GM19468 (cell line): Measurements from ENCODE around the gene SLPI.

Source experiments
- ATAC-seq: cut with Tn5 transposase; IDR thresholded peaks from one replicate; pipeline ENCODE4 v1.9.1; 2021; ENCODE audit warnings: mild to moderate bottlenecking, moderate library complexity, moderate number of reproducible peaks; ENCODE audit not compliant: unreplicated experiment; ENCODE audit errors: extremely low read depth

SLPI gene, protein sequence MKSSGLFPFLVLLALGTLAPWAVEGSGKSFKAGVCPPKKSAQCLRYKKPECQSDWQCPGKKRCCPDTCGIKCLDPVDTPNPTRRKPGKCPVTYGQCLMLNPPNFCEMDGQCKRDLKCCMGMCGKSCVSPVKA

DNA sequence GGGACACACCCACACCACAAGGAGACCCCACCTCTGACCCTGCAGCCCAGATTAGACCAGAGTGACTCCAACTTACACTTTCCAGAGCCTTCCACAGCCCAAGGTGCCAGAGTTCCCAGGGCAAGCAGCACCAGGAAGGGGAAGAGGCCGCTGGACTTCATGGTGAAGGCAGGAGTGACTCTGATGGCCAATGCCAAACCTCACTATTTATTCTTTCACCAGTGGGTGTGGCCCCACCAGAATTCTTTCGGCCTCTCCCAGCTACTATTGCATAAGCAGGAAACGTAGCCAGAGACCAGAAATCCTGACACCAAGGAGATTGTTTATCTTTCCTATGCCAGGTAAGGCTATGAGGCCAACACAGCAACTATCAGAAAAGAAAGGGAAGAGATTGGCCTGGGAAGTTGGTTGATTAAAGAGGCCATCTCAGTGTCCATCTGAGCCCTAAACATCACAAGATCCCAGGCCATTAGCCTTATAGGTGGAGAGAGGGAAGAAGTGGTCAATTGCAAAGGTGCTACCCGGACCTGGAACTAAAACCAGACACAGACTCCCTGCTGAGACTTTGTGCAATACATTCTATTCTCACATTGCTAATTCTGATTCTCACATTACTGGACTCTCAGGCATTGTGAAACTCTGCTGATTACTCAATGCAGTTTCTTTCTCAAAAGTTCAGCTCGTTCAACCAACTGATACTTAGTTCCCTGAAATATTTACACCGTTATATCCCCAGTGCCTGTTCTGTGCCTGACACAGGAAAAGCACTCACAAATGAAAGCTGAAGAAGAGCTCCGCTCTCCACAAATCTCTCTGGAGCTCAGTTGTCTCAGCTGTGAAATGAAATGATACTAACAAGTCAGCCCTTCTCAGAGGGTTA lies at the start of gene SLPI:
TSS of gene SLPI (minus strand) at position 182 of the 880 bp plus-strand sequence. CDS start at position 161, 21 bp downstream.
- ATAC-seq = no peak

DNA sequence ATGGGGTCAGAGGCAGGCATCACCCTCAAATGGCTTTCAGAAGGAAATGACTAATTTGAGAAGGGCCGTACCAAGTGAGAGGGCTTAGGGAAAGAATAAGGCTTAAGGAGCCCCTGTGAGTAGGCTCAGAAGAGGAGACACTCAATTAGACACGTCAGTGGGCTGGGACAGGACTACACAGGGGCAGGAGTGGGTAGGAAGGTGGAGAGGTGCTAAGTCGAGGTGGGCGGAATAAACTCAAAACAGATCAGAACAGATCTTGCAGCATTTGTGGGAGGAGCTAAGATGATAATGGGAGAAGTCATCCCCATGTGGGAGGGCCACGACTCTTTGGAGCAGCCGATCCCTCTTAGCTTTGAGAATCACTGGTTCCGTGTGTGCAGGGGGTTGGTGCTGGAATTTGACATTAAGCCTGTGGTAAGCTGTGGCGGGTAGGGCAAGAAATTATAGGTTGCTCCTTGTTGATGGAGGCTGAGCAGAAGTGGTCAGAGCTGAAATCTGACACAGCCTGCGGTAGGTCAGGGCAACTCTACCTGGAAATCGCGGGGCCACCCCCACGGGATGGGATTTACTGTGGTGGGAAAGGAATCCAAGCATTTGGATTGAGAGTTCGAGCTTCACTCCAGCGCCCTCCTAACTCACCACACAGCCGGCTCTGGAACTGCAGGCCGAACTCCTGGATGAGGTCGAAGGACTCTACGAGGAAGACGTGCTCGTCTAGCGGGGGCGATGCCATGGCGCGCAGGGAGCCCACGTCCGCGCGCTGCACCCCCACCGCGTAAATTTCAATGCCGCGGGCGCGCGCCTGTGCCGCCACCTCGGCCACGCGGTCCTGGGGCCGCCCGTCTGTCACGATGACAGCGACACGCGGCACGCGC lies 49.5 kb upstream of the SLPI start:
- ATAC-seq = no peak

DNA sequence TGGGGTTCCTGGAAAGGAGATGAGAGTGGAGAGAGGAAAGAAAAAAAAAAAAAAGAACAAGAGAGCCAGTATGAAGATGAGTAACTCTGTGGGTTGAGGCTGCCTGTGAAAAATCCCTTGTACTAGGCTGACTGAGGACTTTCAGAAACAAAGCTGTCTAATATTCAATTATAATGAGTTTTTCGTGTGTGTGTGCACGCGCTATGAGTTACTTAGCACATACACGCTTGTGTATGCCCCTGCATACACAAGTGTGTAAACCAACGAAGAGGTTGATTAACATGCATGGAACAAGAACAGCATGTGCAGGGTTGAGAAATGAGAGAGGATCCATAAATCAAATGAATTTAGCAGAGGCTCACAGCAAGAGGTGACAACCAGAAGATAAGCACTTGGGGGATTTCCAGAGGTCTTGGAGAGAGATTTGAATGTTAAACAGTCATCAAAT lies 47.5 kb upstream of the SLPI start:
- ATAC-seq = no peak

DNA sequence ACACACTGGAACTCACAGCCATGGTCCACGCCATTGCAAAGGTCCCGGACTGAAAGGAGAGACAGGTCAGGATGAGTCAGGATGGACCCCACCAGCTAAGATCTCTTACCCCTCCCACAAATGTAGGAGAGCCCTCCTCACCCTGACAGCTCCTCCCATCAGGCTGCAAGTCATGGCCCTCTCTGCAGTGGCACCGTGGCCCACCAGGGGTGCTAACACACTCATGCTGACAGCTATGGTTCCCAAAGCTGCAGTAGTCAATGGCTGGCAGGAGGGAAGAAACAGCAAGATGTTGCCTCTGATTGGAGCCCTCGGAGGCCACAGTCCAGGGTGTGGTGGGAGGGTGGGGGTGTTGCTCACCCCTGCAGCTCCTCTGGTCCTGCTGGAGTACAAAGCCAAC lies 46.6 kb upstream of the SLPI start:
- no peak for ATAC-seq

DNA sequence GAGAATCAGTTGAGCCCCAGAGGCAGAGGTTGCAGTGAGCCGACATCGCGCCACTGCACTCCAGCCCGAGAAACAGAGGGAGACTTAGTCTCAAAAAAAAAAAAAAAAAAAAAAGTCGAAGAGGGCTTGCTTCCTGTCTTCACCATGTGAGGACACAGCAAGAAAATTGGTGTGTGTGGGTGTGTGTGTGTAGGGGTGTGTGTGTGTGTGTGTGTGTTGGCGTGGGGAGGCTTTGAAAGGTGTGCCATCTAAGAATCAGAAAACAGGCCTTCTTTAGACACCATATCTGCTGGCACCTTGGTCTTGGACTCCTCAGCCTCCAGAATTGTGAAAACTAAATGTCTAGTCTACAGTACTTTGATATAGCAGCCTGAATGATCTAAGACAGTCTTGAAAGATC lies 45.4 kb upstream of the SLPI start:
- no peak for ATAC-seq

DNA sequence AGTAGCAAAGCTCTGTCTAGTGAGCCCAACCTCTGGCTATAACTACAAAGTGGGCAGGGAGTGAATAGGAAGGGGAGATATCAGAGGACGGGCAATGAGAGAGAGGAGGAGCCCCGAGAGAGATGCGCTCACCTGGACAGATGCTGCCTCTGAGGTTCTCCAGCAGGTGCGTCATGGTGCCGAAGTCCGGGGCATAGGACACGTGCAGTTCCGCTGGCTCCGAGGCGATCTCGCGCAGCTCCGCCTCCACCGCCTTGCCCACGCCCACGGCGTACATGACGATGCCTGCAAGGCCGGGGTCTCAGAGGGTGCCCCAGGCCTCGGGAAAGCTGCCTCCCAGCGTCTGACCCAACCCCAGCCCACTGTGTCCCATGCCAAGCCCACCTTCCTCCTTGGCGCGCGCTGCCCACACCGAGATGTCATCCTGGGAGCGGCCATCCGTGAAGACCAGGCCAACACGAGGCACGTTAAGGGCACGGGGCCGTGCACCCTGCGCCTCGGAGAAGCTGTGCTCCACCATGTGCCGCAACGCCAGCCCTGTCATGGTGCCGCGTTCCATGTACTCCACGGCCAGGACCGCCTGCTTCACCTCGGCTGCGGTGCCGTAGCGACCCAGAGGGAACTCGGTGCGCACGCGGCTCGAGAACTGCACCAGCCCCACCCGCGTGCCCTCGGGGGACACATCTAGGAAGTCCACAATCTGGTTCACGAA lies 43.6 kb upstream of the SLPI start:
- no peak for ATAC-seq

DNA sequence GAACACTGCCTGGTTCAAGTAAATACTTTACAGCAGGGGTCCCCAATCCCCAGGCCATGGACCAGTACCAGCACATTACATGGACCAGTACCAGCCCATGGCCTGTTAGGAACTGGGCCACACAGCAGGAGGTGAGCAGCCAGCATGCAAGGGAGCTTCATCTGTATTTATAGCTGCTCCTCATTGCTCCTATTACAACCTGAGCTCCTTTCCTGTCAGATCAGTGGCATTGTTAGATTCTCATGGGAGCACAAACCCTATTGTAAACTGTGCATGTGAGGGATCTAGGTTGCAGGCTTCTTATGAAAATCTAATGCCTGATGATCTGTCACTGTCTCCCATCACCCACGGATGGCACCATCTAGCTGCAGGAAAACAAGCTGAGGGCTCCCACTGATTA lies 40.3 kb upstream of the SLPI start:
- no peak for ATAC-seq

DNA sequence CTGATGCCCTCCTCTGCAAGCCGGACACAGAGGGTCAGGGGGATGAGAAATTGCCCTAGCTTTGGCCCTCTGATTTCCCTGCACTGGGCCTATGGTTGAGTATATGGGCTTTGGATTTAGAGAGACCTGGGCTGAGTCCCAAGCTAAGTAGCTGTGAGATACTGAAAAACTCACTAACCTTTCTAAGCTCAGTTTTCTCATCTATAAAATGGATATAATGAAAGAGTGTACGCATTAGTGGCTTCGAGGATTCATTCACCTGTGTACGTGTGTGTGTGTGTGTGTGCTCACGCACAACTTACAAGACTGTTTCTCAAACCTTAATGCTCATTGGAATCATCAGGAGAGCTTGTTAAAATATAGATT lies 39.6 kb upstream of the SLPI start:
- no peak for ATAC-seq

DNA sequence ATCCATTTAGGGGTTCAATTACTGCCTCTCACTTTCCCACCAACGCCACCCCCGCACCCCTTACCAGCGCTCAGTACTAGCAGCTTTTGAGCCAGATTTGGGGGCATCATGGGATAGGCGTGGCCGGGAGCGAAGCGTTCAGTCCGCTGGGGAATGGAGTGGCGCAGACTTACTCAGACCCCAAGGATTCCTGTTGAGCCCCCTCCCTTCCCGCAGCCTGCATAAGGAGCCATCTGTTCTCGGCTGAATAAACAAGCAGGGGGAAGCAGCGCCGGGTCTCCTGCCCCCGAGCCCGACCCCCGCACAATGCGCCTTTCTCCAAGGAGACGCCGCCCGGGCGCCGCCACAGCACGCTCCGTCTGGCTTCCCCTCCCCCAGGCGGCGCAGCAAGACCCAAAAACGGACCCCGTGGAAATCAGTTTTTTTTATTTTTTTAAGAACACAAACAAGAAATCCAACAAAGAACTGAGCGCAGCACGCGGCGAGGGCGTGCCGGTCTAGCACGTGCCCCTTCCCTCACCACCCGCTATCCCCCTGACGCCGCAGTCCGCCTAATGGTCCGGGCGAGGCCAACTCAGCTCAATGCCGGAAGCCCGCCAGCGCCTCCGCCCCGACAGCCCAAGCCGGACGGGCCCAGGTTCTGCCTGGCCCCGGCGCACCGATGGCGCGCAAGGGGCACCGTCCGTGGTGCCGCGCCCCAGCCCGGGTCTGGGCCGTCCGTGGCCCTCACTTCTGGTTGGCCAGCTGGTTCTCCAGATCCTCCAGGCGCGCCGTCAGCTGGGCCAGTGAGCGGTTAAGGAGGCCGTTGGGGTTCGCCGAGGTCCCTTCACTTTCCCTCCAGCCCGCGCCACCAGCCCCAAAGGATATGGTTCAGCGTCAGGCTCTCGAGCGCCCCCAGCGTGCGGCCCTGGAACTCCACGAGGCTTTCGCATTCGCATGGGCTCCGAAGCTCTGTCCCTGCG lies 39.0 kb upstream of the SLPI start:
- no peak for ATAC-seq

DNA sequence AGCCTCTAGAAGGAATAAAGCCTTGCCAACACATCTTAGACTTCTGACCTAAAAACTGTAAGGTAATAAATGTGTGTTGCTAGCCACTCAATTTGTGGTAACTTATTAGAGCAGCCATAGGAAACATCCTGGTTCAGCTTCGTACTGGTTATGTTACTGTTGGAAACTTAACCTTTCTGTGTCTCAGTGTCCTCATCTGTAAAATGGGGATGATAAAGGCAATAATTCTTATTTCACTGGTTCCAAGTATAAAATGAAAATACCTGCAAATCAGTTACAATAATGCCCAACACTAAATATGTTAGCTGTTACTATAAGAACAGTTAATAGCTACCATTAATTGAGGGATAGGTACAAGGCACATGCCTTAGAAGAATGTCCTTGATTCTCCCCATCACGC lies 38.0 kb upstream of the SLPI start:
- no peak for ATAC-seq

DNA sequence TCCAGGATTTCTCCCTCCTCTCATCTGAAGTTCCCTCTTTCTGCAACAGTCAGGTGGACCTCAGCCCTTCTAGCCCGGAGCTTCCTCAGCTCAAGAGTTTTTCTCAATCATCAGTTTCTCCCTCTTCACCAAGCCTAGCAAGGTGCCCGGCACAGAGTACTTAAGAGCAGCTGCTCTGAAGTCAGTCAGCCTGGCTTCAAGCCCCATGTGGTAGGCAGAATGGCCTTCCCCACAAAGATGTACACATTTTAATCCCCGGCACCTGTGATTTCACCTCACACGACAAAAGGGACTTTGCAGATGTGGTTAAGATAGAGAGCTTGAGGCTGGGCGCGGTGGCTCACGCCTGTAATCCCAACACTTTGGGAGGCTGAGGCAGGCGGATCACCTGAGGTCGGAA lies 37.2 kb upstream of the SLPI start:
- no peak for ATAC-seq

DNA sequence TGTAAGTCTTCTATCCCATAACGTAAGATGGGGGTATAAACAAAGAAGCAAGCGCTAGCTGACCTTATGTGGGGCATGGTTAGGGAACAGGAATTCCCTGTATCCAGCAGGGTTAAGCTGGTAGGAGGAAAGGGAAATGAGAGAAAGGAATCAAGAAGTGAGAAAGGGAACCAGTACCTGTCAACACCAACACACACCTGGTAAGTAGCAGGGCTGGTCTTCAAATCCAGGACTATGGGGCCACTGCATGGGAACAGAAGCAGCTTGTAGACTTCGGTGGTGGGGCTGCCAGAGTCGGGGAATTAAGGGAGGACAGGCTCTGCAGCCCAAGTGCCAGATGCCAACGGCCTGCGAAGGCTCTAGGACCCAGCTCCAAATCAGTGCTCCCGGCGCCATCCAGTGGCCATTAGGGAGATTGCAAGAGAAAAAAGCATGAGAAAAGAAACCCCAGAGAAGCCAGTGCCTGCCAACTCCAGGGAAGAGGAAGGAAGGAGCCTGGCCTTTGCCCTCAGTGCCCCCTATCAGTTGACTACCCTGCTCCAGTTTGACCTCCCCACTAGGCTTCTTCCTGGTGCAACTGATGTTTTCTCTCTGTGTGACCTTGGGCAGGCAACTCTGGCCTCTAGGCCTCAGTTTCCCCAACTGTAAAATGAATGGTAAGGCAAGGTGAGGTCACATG lies 36.5 kb upstream of the SLPI start:
- ATAC-seq = no peak

DNA sequence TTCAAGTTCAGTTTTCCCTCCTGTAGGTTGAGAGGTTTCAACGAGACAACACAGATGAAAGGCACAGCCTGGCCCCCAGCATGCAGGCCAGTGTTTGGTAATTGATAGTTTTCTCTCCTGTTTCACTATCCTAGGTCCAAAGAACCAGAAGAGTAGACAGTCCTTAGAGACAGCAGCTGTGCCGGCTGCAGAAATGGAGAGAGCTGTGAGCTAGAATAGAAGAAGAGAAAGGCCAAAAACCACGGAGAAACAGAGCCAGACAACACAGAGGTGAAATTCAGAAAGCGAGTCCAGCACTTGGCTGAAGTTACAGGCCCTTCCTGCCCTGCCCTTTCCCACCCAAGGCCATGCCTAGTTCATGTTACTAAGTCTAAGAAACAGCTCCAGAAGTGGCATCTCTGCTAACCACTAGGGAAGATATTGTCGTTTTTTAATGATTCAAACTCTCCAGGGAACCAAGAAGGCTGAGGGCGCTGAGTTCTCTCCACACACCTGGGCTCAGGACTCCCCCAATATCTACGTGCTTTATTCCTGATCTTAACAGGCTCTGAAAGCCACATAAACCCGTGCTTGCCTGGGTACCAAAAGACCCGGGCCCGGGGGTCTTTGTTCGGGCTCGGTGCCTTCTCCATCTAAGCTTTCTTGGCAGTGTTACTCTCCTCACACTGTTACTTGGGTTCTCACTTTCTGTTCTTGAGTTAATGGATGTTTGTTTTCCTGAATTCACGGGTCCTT lies 35.7 kb upstream of the SLPI start:
- ATAC-seq = no peak

DNA sequence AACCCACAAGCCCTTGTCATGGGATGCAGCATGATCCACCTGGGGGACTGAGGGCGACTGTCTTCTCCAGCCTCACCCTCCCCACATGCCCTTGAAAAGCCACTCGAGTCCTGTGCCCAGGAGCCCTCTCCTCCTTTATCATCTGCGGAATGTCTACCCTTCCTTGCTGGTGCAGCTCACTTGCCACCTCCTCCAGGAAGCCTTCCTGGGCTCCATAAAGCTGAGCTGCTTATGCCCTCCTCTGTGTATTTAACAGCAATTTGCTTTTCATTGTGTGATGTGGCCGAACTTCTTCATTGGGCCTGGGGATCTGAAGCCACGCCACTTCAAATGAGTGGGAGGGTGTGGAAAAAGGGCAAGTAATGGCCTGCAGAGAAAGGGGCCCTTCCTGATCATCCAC lies 34.5 kb upstream of the SLPI start:
- ATAC-seq = no peak

DNA sequence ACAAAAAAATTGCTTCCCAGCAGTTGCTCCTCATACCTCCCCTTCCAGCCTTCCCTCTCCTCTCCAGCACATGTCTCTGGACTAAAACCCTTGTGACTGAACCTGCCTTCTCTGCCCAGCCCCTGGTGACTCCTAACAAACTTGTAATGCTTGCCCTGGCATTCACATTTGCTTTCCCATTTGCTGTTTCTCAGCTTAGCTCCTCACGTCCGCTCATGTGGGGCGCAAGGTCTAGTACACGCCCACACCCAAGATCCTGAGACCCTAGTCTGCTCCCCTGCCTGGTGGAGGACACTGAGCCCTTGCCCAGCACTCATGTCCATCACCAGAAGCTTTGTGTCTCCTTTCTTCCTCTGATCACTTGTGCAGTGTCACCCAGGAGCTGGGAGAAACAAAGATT lies 34.0 kb upstream of the SLPI start:
- ATAC-seq = no peak

DNA sequence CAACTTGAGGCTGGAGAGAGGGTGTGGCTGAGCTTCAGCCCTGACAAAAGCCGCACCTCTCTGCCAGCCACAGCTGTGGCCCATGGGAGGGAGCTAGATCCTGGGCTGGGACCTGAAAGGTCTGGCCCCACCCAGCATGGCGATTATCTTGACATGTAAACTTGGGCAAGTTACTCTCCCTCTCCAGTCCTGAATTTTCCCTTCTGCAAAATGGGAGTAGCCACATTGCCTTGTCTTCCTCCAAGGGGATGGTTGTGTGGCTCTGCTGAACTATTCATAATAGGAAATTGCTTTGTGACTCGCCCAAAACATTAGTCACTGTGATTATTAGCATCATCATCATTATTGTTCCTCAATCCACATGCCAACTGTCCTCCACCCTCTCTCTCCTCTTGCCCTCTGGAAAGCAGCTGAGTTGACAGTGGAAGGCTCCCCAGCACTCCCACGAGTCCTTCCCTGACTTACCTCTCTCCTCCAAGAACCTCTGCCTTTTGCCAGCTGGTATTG lies 29.2 kb upstream of the SLPI start:
- no peak for ATAC-seq

DNA sequence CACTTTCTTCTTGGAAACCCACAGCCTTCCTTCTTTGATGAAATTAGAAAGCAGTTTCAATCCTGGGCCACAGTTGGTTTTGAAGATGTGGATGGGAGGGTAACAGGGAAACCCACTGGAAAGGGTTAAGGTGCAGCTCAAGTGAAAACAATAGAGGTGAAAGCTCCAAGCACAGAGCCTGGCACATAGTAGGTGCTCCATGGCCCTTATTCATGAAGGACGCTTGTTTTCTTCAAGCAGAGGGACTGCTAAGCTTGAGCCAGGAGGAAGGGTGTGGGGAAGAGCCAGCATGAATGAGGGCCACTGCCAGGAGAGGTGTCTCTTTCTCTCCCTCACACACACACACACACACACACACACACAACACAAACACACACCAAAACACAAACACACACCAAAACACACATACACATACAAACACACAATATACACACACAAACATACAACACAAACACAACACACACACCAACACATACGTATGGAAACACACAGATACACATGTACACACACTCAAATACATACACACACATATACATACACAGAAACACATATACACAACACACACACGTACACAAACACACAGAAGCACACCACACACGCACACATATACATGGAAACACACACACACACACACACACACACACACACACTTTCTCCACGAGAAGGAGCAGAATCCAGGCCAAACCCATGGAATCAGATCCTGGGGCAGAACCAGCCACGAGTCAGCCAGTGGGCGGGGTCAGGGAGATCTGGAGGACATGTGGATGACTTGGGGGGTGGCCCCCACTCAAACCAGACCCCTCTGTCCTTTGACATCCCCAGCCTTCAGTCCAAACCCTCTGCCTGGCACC lies 28.6 kb upstream of the SLPI start:
- ATAC-seq = no peak
